ENCODE results near the gene NECAP2. TPM values are rescaled to one million over a fixed set of nuclear protein-coding genes. Genes with fewer than 3 reads are reported as not detected.

Gene NECAP2
- total and polyA plus RNA-seq, 10 of the 15 experiments (the other 5 are each of a cell fraction or from before 2014, with no cell fraction given) = 16.3 to 98.0 (median 57.4) TPM

- TF ChIP-seq CEBPZ (IDR thresholded peaks at IDR 0.05; ENCODE audit: low read depth, low read length) (no peak), MLLT1 (IDR thresholded peaks at IDR 0.05) (no peak), IRF5 (IDR thresholded peaks at IDR 0.05; ENCODE audit: borderline replicate concordance) (no peak), E2F8 (IDR thresholded peaks at IDR 0.05; ENCODE audit: low read depth, partially characterized antibody) (no peak), USF1 (IDR thresholded peaks at IDR 0.05; ENCODE audit: borderline replicate concordance, extremely low read length, insufficient read depth, low read depth, low read length) (no peak), POLR2A (IDR thresholded peaks at IDR 0.05; ENCODE audit: low read depth, low read length) (peak; percentile 47; the same call in 1 of the 2 replicates), E4F1 (IDR thresholded peaks at IDR 0.05; ENCODE audit: borderline replicate concordance, partially characterized antibody) (no peak), POU2F2 (IDR thresholded peaks at IDR 0.05; ENCODE audit: borderline replicate concordance, low read depth, low read length) (0 out of 3 replicates have a peak, but pooled peaks have one; percentile 2), TCF12 (IDR thresholded peaks at IDR 0.05; ENCODE audit: low read depth, low read length) (no peak), BMI1 (IDR thresholded peaks at IDR 0.05; ENCODE audit: borderline replicate concordance) (no peak)
Measured at GRCh38 chr1:16451841-16452528, 11.5 kb downstream of the NECAP2 start (continued).

Measured in GM12878 (cell line).